ENCODE results near the gene CHERP. TPM values are rescaled to one million over a fixed set of nuclear protein-coding genes. Genes with fewer than 3 reads are reported as not detected.

CHERP gene
- total and polyA plus RNA-seq, 2 of the 4 experiments (the other 2 are of a cell fraction) = 0.54 to 13.5 TPM

GRCh38 chr19:16530540-16531379, 11.5 kb downstream of the CHERP start:
- no peak for DNase-seq
- Histone ChIP-seq H2BK20ac (ENCODE audit: low read depth, low read length) (no peak overlapping the region), H3K4me2 (ENCODE audit: low read depth, low read length) (no peak overlapping the region), H3K4me1 (ENCODE audit: control insufficient read depth, insufficient read depth, low read length) (no peaks in the 10 kb centered on the region), H3K4me3 (ENCODE audit: insufficient read depth, low read depth, low read length) (no peak overlapping the region), H3K56ac (ENCODE audit: extremely low read depth, insufficient read depth, low read length) (no peak overlapping the region), H2AK5ac (ENCODE audit: low read depth, low read length) (no peak overlapping the region), H3K27me3 (ENCODE audit: control insufficient read depth, insufficient read depth, low read length) (no peaks in the 10 kb centered on the region), H3K79me1 (ENCODE audit: low read depth in 1 of 2, low read length in 2 of 2) (peaks cover 17 to 34% of the 10 kb centered on the region in 2 experiments), H2BK5ac (ENCODE audit: low read depth, low read length, poor library complexity, severe bottlenecking) (no peak overlapping the region), H2AK9ac (replicated peaks; ENCODE audit: low read depth, low read length, poor library complexity) (no peak overlapping the region), H4K20me1 (ENCODE audit: insufficient read depth, low read length) (peaks cover 35% of the 10 kb centered on the region), H4K5ac (ENCODE audit: low read depth, low read length) (no peak overlapping the region), H3K9me3 (ENCODE audit: control insufficient read depth, insufficient read depth, low read length) (no peaks in the 10 kb centered on the region), H3K23ac (ENCODE audit: low read depth, low read length) (no peak overlapping the region), H3K9ac (ENCODE audit: low read depth, low read length) (no peak overlapping the region), H4K8ac (ENCODE audit: low read depth in 2 of 2, low read length in 2 of 2) (no peak overlapping the region), H3K14ac (replicated peaks; ENCODE audit: low read depth, low read length) (no peak overlapping the region), H4K91ac (ENCODE audit: insufficient read depth, low read depth, low read length) (no peak overlapping the region), H3K4ac (ENCODE audit: low read depth, low read length) (no peak overlapping the region), H3K27ac (ENCODE audit: insufficient read depth, low read length) (no peak overlapping the region), H2BK120ac (ENCODE audit: low read depth, low read length) (no peak overlapping the region), H3K36me3 (ENCODE audit: control insufficient read depth, insufficient read depth, low read length) (peaks cover 88% of the 10 kb centered on the region), H2AFZ (replicated peaks; ENCODE audit: low read length, poor library complexity) (no peak overlapping the region), H3K18ac (ENCODE audit: low read depth, low read length) (no peak overlapping the region), H2BK15ac (ENCODE audit: low read depth, low read length) (no peak overlapping the region), H3K9me1 (ENCODE audit: insufficient read depth, low read length) (no peaks in the 10 kb centered on the region)
- dilution Hi-C loops (cut with HindIII; ENCODE audit: low sequenced_read_pairs, unreplicated experiment) = no loop called here
- intact Hi-C loops (cut with micrococcal nuclease) = no loop called here
- no TSS peak for BruUV-seq (replicated peaks)
- WGBS, 2 experiments (ENCODE audit: extremely low coverage in 2 of 2, insufficient read length in 1 of 2) = 93% methylated on average over 21 of the region's 43 CpGs; no CpG with 5 or more reads in 1 of the 2 experiments
- in situ Hi-C loops (cut with MboI; ENCODE audit: low sequenced_read_pairs) = no loop called here
- ChIA-PET CTCF (no interaction called here), POLR2A (ENCODE audit: unreplicated experiment) (no interaction called here)
- no peak for ATAC-seq (ENCODE audit: low read depth)
- TF ChIP-seq RCOR1 (IDR thresholded peaks at IDR 0.05; ENCODE audit: insufficient replicate concordance, low read length) = no peak
- TF ChIP-seq CTCF (conservative IDR thresholded peaks at IDR 0.05; ENCODE audit: low read depth, low read length) = no peak
- TF ChIP-seq CEBPB (IDR thresholded peaks at IDR 0.05; ENCODE audit: low read depth, low read length) = no peak
- no peak for TF ChIP-seq RFX5 (IDR thresholded peaks at IDR 0.05; ENCODE audit: low read depth, low read length)
- no peak for TF ChIP-seq ELK1 (IDR thresholded peaks at IDR 0.05; ENCODE audit: borderline replicate concordance, low read depth, low read length)
- TF ChIP-seq SMC3 (IDR thresholded peaks at IDR 0.05; ENCODE audit: low read depth, low read length) = no peak
- no peak for TF ChIP-seq FOS (IDR thresholded peaks at IDR 0.05; ENCODE audit: low read depth, low read length)
- TF ChIP-seq CHD1 (IDR thresholded peaks at IDR 0.05; ENCODE audit: low read depth, low read length) = no peak
- no peak for TF ChIP-seq USF2 (IDR thresholded peaks at IDR 0.05; ENCODE audit: low read depth, low read length)
- TF ChIP-seq MAZ (IDR thresholded peaks at IDR 0.05; ENCODE audit: borderline replicate concordance, low read depth, low read length) = no peak
- TF ChIP-seq RAD21 (IDR thresholded peaks at IDR 0.05; ENCODE audit: low read length) = no peak
- no peak for TF ChIP-seq MAFK (IDR thresholded peaks at IDR 0.05; ENCODE audit: low read depth, low read length)
- TF ChIP-seq POLR2A (IDR thresholded peaks at IDR 0.05; ENCODE audit: low read depth, low read length) = no peak
- no peak for TF ChIP-seq BHLHE40 (IDR thresholded peaks at IDR 0.05; ENCODE audit: low read depth, low read length)
- TF ChIP-seq MXI1 (IDR thresholded peaks at IDR 0.05; ENCODE audit: borderline replicate concordance, low read depth, low read length) = no peak
